Erythroblast (primary cell): Measurements from ENCODE around the gene CD93.

Experiments
- GATA1 ChIP-seq: IDR thresholded peaks from 2 replicates; pipeline ENCODE4 v1.6.1; 2011; ENCODE audit warnings: low read depth, mild to moderate bottlenecking, control low read depth, low read length, moderate library complexity
- POLR2A ChIP-seq: IDR thresholded peaks from 2 replicates; pipeline ENCODE4 v1.6.1; 2011; ENCODE audit warnings: mild to moderate bottlenecking, low read length

GRCh38 chr20:23039136-23039875 lies 46.8 kb downstream of the CD93 start:
- no peak for TF ChIP-seq POLR2A
- no peak for TF ChIP-seq GATA1
